ENCODE measurements around the gene TTC39B.
"Not testable (repeated sequence)": the region's sequence is repeated elsewhere in the genome, so short reads cannot be mapped to it uniquely, and the experiment has no call there.

The TTC39B gene

GRCh38 chr9:15306757-15307522 lies at the start of gene TTC39B:
TTC39B (minus strand) TSS chr9:15307216; CDS start chr9:15307125, 91 bp downstream.
- DNase-seq (ENCODE audit: low read depth), result peak; percentile 71

- no peak for DNase-seq (ENCODE audit: low read depth)
Measured at GRCh38 chr9:15355669-15356068, 48.7 kb upstream of the TTC39B start.

- DNase-seq (ENCODE audit: low read depth), result no peak
Measured at GRCh38 chr9:15354713-15355112, 47.7 kb upstream of the TTC39B start.

GRCh38 chr9:15353892-15354291 lies 46.9 kb upstream of the TTC39B start:
- DNase-seq (ENCODE audit: low read depth), result no peak

GRCh38 chr9:15352306-15352705 lies 45.3 kb upstream of the TTC39B start:
- DNase-seq (ENCODE audit: low read depth), result no peak

- no peak for DNase-seq (ENCODE audit: low read depth)
Measured at GRCh38 chr9:15349892-15350761, 43.1 kb upstream of the TTC39B start.

- DNase-seq (ENCODE audit: low read depth), result no peak
Measured at GRCh38 chr9:15346837-15347236, 39.8 kb upstream of the TTC39B start.

- no peak for DNase-seq (ENCODE audit: low read depth)
Measured at GRCh38 chr9:15344191-15344590, 37.2 kb upstream of the TTC39B start.

GRCh38 chr9:15333376-15333881 lies 26.4 kb upstream of the TTC39B start:
- no peak for DNase-seq (ENCODE audit: low read depth)

GRCh38 chr9:15332939-15333338 lies 25.9 kb upstream of the TTC39B start:
- no peak for DNase-seq (ENCODE audit: low read depth)

- no peak for DNase-seq (ENCODE audit: low read depth)
Measured at GRCh38 chr9:15329539-15330109, 22.6 kb upstream of the TTC39B start.

GRCh38 chr9:15328946-15329345 lies 21.9 kb upstream of the TTC39B start:
- DNase-seq (ENCODE audit: low read depth), result no peak

GRCh38 chr9:15322695-15323094 lies 15.7 kb upstream of the TTC39B start:
- not testable (repeated sequence) for DNase-seq (ENCODE audit: low read depth)

GRCh38 chr9:15319661-15320060 lies 12.6 kb upstream of the TTC39B start:
- DNase-seq (ENCODE audit: low read depth), result not testable (repeated sequence)

- DNase-seq (ENCODE audit: low read depth), result no peak
Measured at GRCh38 chr9:15317836-15318235, 10.8 kb upstream of the TTC39B start.

- DNase-seq (ENCODE audit: low read depth), result no peak
Measured at GRCh38 chr9:15311607-15312006, 4.6 kb upstream of the TTC39B start.

- no peak for DNase-seq (ENCODE audit: low read depth)
Measured at GRCh38 chr9:15310107-15310850, 3.3 kb upstream of the TTC39B start.

- no peak for DNase-seq (ENCODE audit: low read depth)
Measured at GRCh38 chr9:15308511-15308910, 1.5 kb upstream of the TTC39B start.

- no peak for DNase-seq (ENCODE audit: low read depth)
Measured at GRCh38 chr9:15307523-15307841, 466 bp upstream of the TTC39B start.

- DNase-seq (ENCODE audit: low read depth), result peak; percentile 27
Measured at GRCh38 chr9:15306068-15306756, 804 bp downstream of the TTC39B start.

- no peak for DNase-seq (ENCODE audit: low read depth)
Measured at GRCh38 chr9:15305470-15305869, 1.5 kb downstream of the TTC39B start.
